HG03342 (cell line): ENCODE results near the gene ZMIZ1.

Experiments
- ATAC-seq: cut with Tn5 transposase; IDR thresholded peaks from one replicate; pipeline ENCODE4 v1.9.1; 2021; ENCODE audit warnings: mild to moderate bottlenecking, moderate library complexity; ENCODE audit not compliant: unreplicated experiment

ZMIZ1 gene

GRCh38 chr10:79149345-79149661 is 80.5 kb downstream of the ZMIZ1 start:
- ATAC-seq: no peak

- ATAC-seq: peak; percentile 80
Observed at GRCh38 chr10:79149662-79150443, 81.1 kb downstream of the ZMIZ1 start.

- no peak for ATAC-seq
Observed at GRCh38 chr10:79150444-79150754, 81.6 kb downstream of the ZMIZ1 start.

- no peak for ATAC-seq
Observed at GRCh38 chr10:79152423-79152817, 83.7 kb downstream of the ZMIZ1 start.

- ATAC-seq: no peak
Observed at GRCh38 chr10:79153745-79154144, 85.0 kb downstream of the ZMIZ1 start.

GRCh38 chr10:79155301-79156081 is 86.7 kb downstream of the ZMIZ1 start:
- ATAC-seq: no peak

GRCh38 chr10:79156334-79157274 is 87.8 kb downstream of the ZMIZ1 start:
- ATAC-seq: no peak

GRCh38 chr10:79158004-79158340 is 89.2 kb downstream of the ZMIZ1 start:
- ATAC-seq: no peak

- ATAC-seq: no peak
Observed at GRCh38 chr10:79158402-79159097, 89.8 kb downstream of the ZMIZ1 start.

GRCh38 chr10:79159141-79159651 is 90.4 kb downstream of the ZMIZ1 start:
- no peak for ATAC-seq

GRCh38 chr10:79159785-79160184 is 91.0 kb downstream of the ZMIZ1 start:
- ATAC-seq: no peak

- ATAC-seq: no peak
Observed at GRCh38 chr10:79160191-79160590, 91.4 kb downstream of the ZMIZ1 start.

GRCh38 chr10:79161557-79161956 is 92.8 kb downstream of the ZMIZ1 start:
- ATAC-seq: no peak

- no peak for ATAC-seq
Observed at GRCh38 chr10:79162022-79162421, 93.3 kb downstream of the ZMIZ1 start.

GRCh38 chr10:79162861-79163665 is 94.3 kb downstream of the ZMIZ1 start:
- ATAC-seq: no peak

- ATAC-seq: no peak
Observed at GRCh38 chr10:79163666-79163975, 94.9 kb downstream of the ZMIZ1 start.

GRCh38 chr10:79164075-79164474 is 95.3 kb downstream of the ZMIZ1 start:
- ATAC-seq: no peak

GRCh38 chr10:79165070-79165778 is 96.5 kb downstream of the ZMIZ1 start:
- ATAC-seq: no peak

GRCh38 chr10:79166312-79166721 is 97.6 kb downstream of the ZMIZ1 start:
- no peak for ATAC-seq
